SHP77 (cell line): ENCODE data around the gene UNC45A.
"Not testable (repeated sequence)": the region's sequence is repeated elsewhere in the genome, so short reads cannot be mapped to it uniquely, and the experiment has no call there.

Source experiments
- DNase-seq, 2 experiments: peaks; one replicate each; lab custom pipeline; 2025; lab: John Stamatoyannopoulos, UW

The UNC45A gene

GRCh38 chr15:90916461-90916860, 18.6 kb upstream of the UNC45A start:
- no peak for DNase-seq

- no peak for DNase-seq
Measured at GRCh38 chr15:90917569-90917968, 17.5 kb upstream of the UNC45A start.

- no peak for DNase-seq
Measured at GRCh38 chr15:90918034-90918788, 16.9 kb upstream of the UNC45A start.

GRCh38 chr15:90918835-90919234, 16.2 kb upstream of the UNC45A start:
- no peak for DNase-seq

- DNase-seq: no peak
Measured at GRCh38 chr15:90921887-90922286, 13.2 kb upstream of the UNC45A start.

GRCh38 chr15:90922712-90923322, 12.3 kb upstream of the UNC45A start:
- DNase-seq: not testable (repeated sequence)

- no peak for DNase-seq
Measured at GRCh38 chr15:90924375-90924774, 10.7 kb upstream of the UNC45A start.

GRCh38 chr15:90926766-90927165, 8.3 kb upstream of the UNC45A start:
- not testable (repeated sequence) for DNase-seq

DNA sequence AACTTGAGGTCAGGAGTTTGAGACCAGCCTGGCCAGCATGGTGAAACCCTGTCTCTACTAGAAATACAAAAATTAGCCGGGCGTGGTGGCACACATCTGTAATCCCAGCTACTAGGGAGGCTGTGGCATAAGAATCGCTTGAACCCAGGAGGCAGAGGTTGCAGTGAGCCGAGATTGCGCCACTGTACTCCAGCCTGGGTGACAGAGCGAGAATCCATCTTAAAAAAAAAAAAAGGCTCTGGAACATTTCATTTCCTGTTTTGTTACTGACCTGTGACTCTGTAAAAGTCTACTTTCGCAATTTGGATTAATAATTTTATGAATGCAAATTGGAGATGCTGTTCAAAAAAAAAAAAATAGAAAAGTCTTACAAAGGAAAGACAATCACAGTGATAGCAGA, 7.0 kb upstream of the UNC45A start:
- DNase-seq: not testable (repeated sequence)

- no peak for DNase-seq
Measured at GRCh38 chr15:90929246-90930019, 5.7 kb upstream of the UNC45A start.

DNA sequence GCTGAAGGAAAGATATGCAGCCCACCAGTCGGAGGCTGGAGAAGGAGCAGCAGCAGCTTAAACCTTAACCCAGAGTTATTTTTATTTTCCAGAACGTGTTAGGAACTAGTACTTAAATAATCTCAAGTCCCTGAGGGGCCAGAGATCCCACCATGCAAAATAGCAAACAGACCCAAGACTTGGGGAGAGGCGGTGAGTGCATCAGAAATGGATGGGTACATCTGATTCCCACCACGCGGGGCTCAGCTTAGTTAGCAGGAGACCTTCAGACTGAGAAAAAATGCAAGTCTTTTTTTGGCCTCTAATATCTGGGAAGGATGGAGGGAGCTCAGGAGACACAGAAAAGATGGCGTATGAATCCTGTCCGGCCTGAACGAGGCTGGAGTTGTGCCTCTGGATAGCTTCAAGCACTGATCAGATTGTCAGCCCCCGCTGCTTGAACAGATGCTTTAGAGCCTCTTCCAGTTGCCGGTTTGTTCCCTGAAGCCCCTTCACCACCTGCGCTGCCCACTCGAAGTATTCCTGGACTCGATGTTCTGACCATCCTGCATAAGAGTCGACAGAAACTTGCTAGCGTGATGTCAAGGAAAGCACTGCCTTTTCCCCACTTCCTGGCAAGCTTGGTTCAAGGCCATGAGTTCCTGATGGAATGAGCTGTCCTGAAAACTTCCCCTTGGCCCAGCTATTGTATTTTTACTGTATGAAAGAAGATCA, 4.1 kb upstream of the UNC45A start:
- no peak for DNase-seq

DNA sequence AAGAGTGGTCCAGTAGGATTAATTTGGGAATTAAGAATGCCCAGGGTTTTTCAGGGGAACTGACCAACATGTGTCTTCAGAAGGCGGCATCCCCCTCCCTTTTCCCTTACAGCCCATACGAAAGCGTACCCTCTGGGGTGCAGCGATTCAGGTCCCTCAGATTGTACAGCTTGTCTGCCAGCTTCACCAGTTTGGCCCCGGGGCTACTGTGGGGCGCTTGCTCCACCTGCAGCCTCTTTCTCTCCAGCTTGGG, 3.6 kb upstream of the UNC45A start:
- no peak for DNase-seq

- peak; percentile 83 to 91 for DNase-seq
Measured at GRCh38 chr15:90931828-90932659, 3.0 kb upstream of the UNC45A start, which contains the start of gene HDDC3. TSS of gene HDDC3 (minus strand) at chr15:90932549. CDS start at chr15:90932540, 9 bp downstream.

- DNase-seq: no peak
Measured at GRCh38 chr15:90932660-90932991, 2.5 kb upstream of the UNC45A start.

GRCh38 chr15:90933301-90933700, 1.8 kb upstream of the UNC45A start:
- DNase-seq: no peak

GRCh38 chr15:90934256-90934948, 683 bp upstream of the UNC45A start:
- DNase-seq: peak; percentile 82 to 90

DNA sequence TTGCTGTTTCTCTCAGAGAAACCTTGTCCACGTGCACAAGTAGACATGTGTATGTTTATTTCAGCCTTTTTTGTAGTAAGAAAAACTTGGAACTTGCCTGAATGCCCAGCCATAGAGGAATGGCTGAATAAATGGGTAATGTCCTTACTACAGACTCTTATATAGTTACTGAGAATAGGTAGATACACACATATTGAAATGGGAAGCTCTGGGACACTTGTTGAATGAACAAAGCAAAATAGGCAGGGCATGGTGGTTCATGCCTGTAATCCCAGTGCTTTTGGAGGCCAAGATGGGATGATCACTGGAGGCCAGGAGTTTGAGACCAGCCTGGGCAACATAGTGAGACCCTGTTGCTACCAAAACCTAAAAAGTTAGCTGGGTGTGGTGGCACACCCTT, 1.7 kb downstream of the UNC45A start:
- no peak for DNase-seq

DNA sequence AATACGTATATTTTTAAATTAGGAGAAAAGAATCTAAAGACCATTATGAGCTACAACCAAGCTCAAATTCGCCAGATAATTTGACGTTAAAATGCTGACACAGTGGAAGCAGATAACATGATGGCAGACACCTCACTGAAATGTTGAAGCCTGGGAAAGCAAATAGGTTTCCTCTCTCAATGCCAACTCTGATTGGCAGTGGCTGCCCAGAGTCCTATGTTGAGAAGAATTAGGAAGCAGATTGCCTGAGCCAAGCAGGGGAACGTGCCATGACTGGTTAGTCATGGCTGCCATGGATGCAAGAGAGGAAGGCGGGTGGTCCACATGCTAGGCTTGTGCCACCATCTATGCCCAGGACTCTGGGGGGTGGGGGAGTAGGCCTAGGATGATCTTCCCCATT, 3.2 kb downstream of the UNC45A start:
- no peak for DNase-seq

DNA sequence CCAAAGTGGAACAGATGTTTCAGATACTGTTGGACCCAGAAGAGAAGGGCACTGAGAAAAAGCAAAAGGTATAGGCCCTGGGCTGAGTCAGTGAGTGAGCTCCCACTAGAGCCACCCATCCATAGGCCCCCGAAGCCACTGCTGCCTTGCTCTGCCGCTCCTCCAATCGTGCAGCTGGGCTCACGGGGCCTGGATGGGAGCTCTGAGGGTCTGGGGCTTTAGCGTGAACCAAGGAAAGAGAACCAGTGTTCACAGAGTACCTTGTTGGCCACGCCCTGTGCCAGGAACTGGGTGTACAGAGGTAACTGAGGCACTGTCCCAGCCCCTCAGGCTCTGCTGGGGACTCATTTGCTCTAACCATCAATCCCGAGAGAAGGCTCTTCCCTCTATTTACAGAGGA, 4.7 kb downstream of the UNC45A start:
- no peak for DNase-seq

- no peak for DNase-seq
Measured at GRCh38 chr15:90941038-90941437, 6.0 kb downstream of the UNC45A start.
